ENCODE data around the gene SLX9. TPM values are rescaled to one million over a fixed set of nuclear protein-coding genes. Genes with fewer than 3 reads are reported as not detected.

Gene SLX9
- polyA plus RNA-seq, 1 of the 3 experiments (the other 2 are of a cell fraction): 42.9 TPM

DNA sequence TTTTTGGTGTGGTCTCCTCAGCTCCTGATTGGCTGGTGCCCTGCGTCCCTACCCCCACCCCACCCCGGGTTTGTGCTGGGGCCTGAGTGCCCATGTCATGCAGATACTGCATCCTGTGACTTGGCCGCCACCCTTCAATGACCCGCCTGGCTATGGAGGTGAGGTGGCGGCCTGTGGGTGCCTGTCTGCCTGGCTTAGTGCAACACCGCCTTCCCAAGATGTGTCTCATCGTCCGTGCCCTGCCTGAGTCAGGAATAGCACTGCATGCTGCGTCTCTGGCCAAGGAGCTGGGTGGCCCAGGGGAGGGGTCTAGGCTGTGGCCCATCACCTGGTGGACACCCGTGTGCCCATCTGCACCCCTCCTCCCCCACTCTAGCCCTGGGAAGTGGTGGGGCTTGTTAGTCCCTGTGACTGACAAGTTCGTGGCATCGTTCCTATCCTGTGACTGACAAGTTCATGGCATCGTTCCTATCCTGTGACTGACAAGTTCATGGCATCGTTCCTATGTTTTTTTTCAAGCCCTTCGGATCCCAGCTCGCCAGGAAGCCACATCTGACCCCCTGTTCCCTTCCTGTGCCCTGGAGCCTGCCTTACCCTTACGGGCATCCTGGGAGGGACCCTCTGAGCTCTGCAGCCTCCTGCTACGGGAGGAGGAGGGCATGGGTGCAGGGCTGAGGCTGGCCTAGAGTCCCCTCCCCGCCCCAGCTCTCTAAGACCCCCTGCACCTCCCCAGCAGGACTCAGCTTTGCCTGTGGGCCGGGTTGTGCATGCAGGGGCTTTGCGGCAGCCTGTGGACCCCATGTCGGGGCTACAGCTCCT is 7.5 kb downstream of the SLX9 start:
- TF ChIP-seq SMC3 (IDR thresholded peaks at IDR 0.05; ENCODE audit: low read depth, low read length) (no peak), EZH2phosphoT487 (IDR thresholded peaks at IDR 0.05; ENCODE audit: borderline replicate concordance, low read depth) (no peak)
- TF ChIP-seq, protein P1, sequence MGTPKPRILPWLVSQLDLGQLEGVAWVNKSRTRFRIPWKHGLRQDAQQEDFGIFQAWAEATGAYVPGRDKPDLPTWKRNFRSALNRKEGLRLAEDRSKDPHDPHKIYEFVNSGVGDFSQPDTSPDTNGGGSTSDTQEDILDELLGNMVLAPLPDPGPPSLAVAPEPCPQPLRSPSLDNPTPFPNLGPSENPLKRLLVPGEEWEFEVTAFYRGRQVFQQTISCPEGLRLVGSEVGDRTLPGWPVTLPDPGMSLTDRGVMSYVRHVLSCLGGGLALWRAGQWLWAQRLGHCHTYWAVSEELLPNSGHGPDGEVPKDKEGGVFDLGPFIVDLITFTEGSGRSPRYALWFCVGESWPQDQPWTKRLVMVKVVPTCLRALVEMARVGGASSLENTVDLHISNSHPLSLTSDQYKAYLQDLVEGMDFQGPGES (IDR thresholded peaks at IDR 0.05; ENCODE audit: low read depth, low read length): no peak
- Histone ChIP-seq H3K9me2 (no peaks in the 10 kb centered on the region), H3K9ac (no peak overlapping the region), H3K4me2 (no peak overlapping the region), H2AFZ (ENCODE audit: low read depth) (no peak overlapping the region), H3K4me1 (ENCODE audit: control insufficient read depth in 1 of 2, insufficient read depth in 2 of 2, low read depth in 1 of 2, low read length in 1 of 2) (peaks cover 0 to 2% of the 10 kb centered on the region in 2 experiments; a peak in 1 of 4 replicates), H3K27ac (ENCODE audit: low read depth in 2 of 2, low read length in 1 of 2) (no peak overlapping the region), H3K4me3 (ENCODE audit: low read depth in 2 of 2, low read length in 1 of 2) (no peak overlapping the region), H3K79me2 (ENCODE audit: insufficient read depth) (peaks cover 65% of the 10 kb centered on the region), H3K27me3 (ENCODE audit: insufficient read depth) (no peaks in the 10 kb centered on the region), H3K36me3 (replicated peaks in 1 of 2; ENCODE audit: control insufficient read depth in 1 of 2, insufficient read depth in 2 of 2, low read length in 1 of 2) (peaks cover 7 to 45% of the 10 kb centered on the region in 2 experiments), H3F3A (replicated peaks; ENCODE audit: insufficient read depth) (no peaks in the 10 kb centered on the region), H3K9me3 (no peaks in the 10 kb centered on the region), H4K20me1 (ENCODE audit: insufficient read depth) (peaks cover 42% of the 10 kb centered on the region)
- ChIA-PET POLR2A (interaction anchor here (0.6 to 0.8 kb wide), 2 partner anchors 15 to 179 kb away, joined by 3 to 5 read pairs; no protein-coding TSS in a partner anchor), CTCF (interaction anchor here (0.8 to 16.8 kb wide), 10 partner anchors 15 to 489 kb away, joined by 3 to 357 read pairs (median 4); no protein-coding TSS in a partner anchor)
- DNase-seq: no peak
- WGBS (ENCODE audit: low lambda C conversion rate): 88% methylated on average over 11 of the region's 22 CpGs

DNA sequence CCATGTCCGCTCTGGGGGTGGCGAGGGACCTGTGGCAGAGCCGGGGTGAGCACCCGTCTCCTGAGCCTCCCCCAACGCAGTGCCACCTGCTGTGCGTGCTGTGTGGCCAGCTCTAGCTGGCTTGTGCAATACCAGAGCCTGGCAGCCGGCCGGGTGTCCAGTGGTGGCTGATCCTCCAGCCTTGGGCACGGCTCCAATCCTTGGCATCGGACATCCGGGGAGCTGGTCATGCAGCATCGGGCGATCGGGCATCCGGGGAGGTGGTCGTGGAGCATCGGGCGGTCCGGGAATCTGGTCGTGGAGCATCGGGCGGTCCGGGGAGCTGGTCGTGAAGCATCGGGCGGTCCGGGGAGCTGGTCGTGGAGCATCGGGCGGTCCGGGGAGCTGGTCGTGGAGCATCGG is 8.1 kb downstream of the SLX9 start:
- Histone ChIP-seq H3K9me2 (no peaks in the 10 kb centered on the region), H3K27ac (ENCODE audit: low read depth in 2 of 2, low read length in 1 of 2) (no peak overlapping the region), H3K27me3 (ENCODE audit: insufficient read depth) (no peaks in the 10 kb centered on the region), H3K9ac (no peak overlapping the region), H3K9me3 (no peaks in the 10 kb centered on the region), H2AFZ (ENCODE audit: low read depth) (no peak overlapping the region), H3K79me2 (ENCODE audit: insufficient read depth) (peaks cover 65% of the 10 kb centered on the region), H3F3A (replicated peaks; ENCODE audit: insufficient read depth) (no peaks in the 10 kb centered on the region), H3K4me2 (no peak overlapping the region), H4K20me1 (ENCODE audit: insufficient read depth) (peaks cover 35% of the 10 kb centered on the region), H3K4me3 (ENCODE audit: low read depth in 2 of 2, low read length in 1 of 2) (no peak overlapping the region), H3K4me1 (ENCODE audit: control insufficient read depth in 1 of 2, insufficient read depth in 2 of 2, low read depth in 1 of 2, low read length in 1 of 2) (peaks cover 0 to 2% of the 10 kb centered on the region in 2 experiments; a peak in 1 of 4 replicates), H3K36me3 (replicated peaks in 1 of 2; ENCODE audit: control insufficient read depth in 1 of 2, insufficient read depth in 2 of 2, low read length in 1 of 2) (peaks cover 8 to 46% of the 10 kb centered on the region in 2 experiments)
- WGBS (ENCODE audit: low lambda C conversion rate): 91% methylated on average over 23 of the region's 33 CpGs
- no peak for DNase-seq
- ChIA-PET CTCF (interaction anchor here (0.6 to 16.8 kb wide), 14 partner anchors 13 to 488 kb away, joined by 3 to 357 read pairs (median 4); no protein-coding TSS in a partner anchor), POLR2A (interaction anchor here (0.6 to 0.8 kb wide), 3 partner anchors 15 to 179 kb away, joined by 3 to 5 read pairs (median 3); no protein-coding TSS in a partner anchor)
- TF ChIP-seq NFIC (IDR thresholded peaks at IDR 0.05; ENCODE audit: borderline replicate concordance) (no peak), RXRA (IDR thresholded peaks at IDR 0.05; ENCODE audit: borderline replicate concordance, low read depth) (no peak), FOXM1 (IDR thresholded peaks at IDR 0.05; ENCODE audit: low read depth) (no peak), POLR2AphosphoS5 (IDR thresholded peaks at IDR 0.05; ENCODE audit: low read depth, low read length) (no peak), RFX5 (IDR thresholded peaks at IDR 0.05; ENCODE audit: low read length) (no peak), EP300 (IDR thresholded peaks at IDR 0.05; ENCODE audit: borderline replicate concordance in 1 of 2, low read depth in 1 of 2, low read length in 1 of 2) (no peak), MEF2A (IDR thresholded peaks at IDR 0.05; ENCODE audit: borderline replicate concordance, low read depth) (no peak), GABPA (IDR thresholded peaks at IDR 0.05; ENCODE audit: low read depth) (no peak), EZH2phosphoT487 (IDR thresholded peaks at IDR 0.05; ENCODE audit: borderline replicate concordance, low read depth) (no peak), JUND (IDR thresholded peaks at IDR 0.05) (no peak)
- TF ChIP-seq, protein P2, sequence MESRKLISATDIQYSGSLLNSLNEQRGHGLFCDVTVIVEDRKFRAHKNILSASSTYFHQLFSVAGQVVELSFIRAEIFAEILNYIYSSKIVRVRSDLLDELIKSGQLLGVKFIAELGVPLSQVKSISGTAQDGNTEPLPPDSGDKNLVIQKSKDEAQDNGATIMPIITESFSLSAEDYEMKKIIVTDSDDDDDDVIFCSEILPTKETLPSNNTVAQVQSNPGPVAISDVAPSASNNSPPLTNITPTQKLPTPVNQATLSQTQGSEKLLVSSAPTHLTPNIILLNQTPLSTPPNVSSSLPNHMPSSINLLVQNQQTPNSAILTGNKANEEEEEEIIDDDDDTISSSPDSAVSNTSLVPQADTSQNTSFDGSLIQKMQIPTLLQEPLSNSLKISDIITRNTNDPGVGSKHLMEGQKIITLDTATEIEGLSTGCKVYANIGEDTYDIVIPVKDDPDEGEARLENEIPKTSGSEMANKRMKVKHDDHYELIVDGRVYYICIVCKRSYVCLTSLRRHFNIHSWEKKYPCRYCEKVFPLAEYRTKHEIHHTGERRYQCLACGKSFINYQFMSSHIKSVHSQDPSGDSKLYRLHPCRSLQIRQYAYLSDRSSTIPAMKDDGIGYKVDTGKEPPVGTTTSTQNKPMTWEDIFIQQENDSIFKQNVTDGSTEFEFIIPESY (IDR thresholded peaks at IDR 0.05; ENCODE audit: borderline replicate concordance, low read depth): no peak
- TF ChIP-seq, protein P3, sequence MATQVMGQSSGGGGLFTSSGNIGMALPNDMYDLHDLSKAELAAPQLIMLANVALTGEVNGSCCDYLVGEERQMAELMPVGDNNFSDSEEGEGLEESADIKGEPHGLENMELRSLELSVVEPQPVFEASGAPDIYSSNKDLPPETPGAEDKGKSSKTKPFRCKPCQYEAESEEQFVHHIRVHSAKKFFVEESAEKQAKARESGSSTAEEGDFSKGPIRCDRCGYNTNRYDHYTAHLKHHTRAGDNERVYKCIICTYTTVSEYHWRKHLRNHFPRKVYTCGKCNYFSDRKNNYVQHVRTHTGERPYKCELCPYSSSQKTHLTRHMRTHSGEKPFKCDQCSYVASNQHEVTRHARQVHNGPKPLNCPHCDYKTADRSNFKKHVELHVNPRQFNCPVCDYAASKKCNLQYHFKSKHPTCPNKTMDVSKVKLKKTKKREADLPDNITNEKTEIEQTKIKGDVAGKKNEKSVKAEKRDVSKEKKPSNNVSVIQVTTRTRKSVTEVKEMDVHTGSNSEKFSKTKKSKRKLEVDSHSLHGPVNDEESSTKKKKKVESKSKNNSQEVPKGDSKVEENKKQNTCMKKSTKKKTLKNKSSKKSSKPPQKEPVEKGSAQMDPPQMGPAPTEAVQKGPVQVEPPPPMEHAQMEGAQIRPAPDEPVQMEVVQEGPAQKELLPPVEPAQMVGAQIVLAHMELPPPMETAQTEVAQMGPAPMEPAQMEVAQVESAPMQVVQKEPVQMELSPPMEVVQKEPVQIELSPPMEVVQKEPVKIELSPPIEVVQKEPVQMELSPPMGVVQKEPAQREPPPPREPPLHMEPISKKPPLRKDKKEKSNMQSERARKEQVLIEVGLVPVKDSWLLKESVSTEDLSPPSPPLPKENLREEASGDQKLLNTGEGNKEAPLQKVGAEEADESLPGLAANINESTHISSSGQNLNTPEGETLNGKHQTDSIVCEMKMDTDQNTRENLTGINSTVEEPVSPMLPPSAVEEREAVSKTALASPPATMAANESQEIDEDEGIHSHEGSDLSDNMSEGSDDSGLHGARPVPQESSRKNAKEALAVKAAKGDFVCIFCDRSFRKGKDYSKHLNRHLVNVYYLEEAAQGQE (IDR thresholded peaks at IDR 0.05; ENCODE audit: low read depth, low read length): no peak
- TF ChIP-seq, protein P4, sequence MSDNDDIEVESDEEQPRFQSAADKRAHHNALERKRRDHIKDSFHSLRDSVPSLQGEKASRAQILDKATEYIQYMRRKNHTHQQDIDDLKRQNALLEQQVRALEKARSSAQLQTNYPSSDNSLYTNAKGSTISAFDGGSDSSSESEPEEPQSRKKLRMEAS (IDR thresholded peaks at IDR 0.05; ENCODE audit: low read depth): no peak
- TF ChIP-seq, protein P5, sequence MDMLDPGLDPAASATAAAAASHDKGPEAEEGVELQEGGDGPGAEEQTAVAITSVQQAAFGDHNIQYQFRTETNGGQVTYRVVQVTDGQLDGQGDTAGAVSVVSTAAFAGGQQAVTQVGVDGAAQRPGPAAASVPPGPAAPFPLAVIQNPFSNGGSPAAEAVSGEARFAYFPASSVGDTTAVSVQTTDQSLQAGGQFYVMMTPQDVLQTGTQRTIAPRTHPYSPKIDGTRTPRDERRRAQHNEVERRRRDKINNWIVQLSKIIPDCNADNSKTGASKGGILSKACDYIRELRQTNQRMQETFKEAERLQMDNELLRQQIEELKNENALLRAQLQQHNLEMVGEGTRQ (IDR thresholded peaks at IDR 0.05; ENCODE audit: borderline replicate concordance, low read depth, low read length): no peak

Measured in SK-N-SH (cell line).